ENCODE data around the gene TEX2. TPM values are rescaled to one million over a fixed set of nuclear protein-coding genes. Genes with fewer than 3 reads are reported as not detected.

The TEX2 gene
- total and polyA plus RNA-seq, 2 of the 13 experiments (the other 11 are each of a cell fraction or from before 2014, with no cell fraction given) = 21.4 to 37.7 TPM

DNA sequence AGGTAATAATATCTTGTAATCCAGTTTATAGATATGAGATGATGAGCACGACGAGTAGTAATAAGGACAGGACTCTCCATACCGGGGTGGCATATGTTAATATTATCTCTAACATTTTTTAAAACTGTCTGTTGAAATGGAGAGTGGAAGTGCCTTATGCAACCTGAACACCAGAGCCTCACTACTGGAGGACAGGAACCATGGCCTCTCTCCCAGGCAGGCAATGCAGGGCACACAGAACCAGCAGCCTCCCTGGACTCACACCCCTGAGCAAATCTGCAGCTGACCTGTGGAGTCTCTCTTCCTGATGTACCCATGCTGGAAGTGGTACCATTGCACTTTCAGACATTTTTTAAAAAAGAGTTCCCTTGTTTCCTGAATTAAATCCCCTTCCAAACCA lies 78.0 kb downstream of the TEX2 start:
- no peaks in the 10 kb centered on the region for H4K20me1 ChIP-seq (ENCODE audit: insufficient read depth, low read length)
- H3K4me2 ChIP-seq (ENCODE audit: low read depth, low read length) = no peak overlapping the region
- no peaks in the 10 kb centered on the region for H3K79me2 ChIP-seq (ENCODE audit: insufficient read depth, low read length)
- POLR2A ChIA-PET = interaction anchor here (1.1 kb wide), 1 partner anchor 35 kb away, joined by 3 read pairs; no protein-coding TSS in a partner anchor
- TF ChIP-seq ZNF770 (CRISPR knock-in tag; IDR thresholded peaks at IDR 0.05) (peak; percentile 57; the same call in 1 of the 2 replicates), ZNF10 (CRISPR knock-in tag; IDR thresholded peaks at IDR 0.05; ENCODE audit: borderline replicate concordance, low read depth) (no peak)
- BruUV-seq (replicated peaks) = no TSS peak
- no peaks in the 10 kb centered on the region for H3K27me3 ChIP-seq (ENCODE audit: control insufficient read depth in 1 of 2, insufficient read depth in 2 of 2, low read length in 2 of 2)
- H3K9ac ChIP-seq (ENCODE audit: insufficient read depth, low read depth, low read length) = no peak overlapping the region
- FAIRE-seq (no peak), ATAC-seq (no peak), DNase-seq (ENCODE audit: low spot score) (no peak)
- peaks cover 40% of the 10 kb centered on the region for H3K4me1 ChIP-seq (ENCODE audit: insufficient read depth, low read length)
- H3K36me3 ChIP-seq (replicated peaks in 1 of 2; ENCODE audit: control insufficient read depth in 1 of 2, insufficient read depth in 2 of 2, low read length in 2 of 2) = 0 out of 5 replicates have a peak, but pooled peaks cover 0 to 2% of the 10 kb centered on the region in 2 experiments
- no peaks in the 10 kb centered on the region for H3K9me3 ChIP-seq (ENCODE audit: low read length)
- no peak overlapping the region for H3K4me3 ChIP-seq (replicated peaks in 1 of 3; ENCODE audit: insufficient read depth in 1 of 3, low read depth in 2 of 3, low read length in 3 of 3)
- peak overlapping the region; percentile 33 for H3K27ac ChIP-seq (ENCODE audit: extremely low read length, insufficient read depth, low read length)
- H2AFZ ChIP-seq (ENCODE audit: low read length) = no peak overlapping the region
- intact Hi-C loops (cut with micrococcal nuclease; ENCODE audit: unreplicated experiment) = no loop called here
- CTCF ChIA-PET (ENCODE audit: low intra/inter-chr PET ratio, low total read pairs) = no interaction called here
- in situ Hi-C loops (cut with HindIII; ENCODE audit: extremely low pct_ligation_motif_present, low pct_unique_long_range_greater_than_20kb) = no loop called here
- WGBS (ENCODE audit: low lambda C conversion rate) = 96% methylated on average over 3 of the region's 3 CpGs

- Histone ChIP-seq H3K36me3 (replicated peaks in 1 of 2; ENCODE audit: control insufficient read depth in 1 of 2, insufficient read depth in 2 of 2, low read length in 2 of 2) (0 out of 5 replicates have a peak, but pooled peaks cover 0 to 2% of the 10 kb centered on the region in 2 experiments), H3K27me3 (ENCODE audit: control insufficient read depth in 1 of 2, insufficient read depth in 2 of 2, low read length in 2 of 2) (no peaks in the 10 kb centered on the region), H3K4me2 (ENCODE audit: low read depth, low read length) (no peak overlapping the region), H3K4me1 (ENCODE audit: insufficient read depth, low read length) (peaks cover 49% of the 10 kb centered on the region), H3K9ac (ENCODE audit: insufficient read depth, low read depth, low read length) (no peak overlapping the region), H3K79me2 (ENCODE audit: insufficient read depth, low read length) (no peaks in the 10 kb centered on the region), H3K27ac (ENCODE audit: extremely low read length, insufficient read depth, low read length) (no peak overlapping the region), H3K4me3 (replicated peaks in 1 of 3; ENCODE audit: insufficient read depth in 1 of 3, low read depth in 2 of 3, low read length in 3 of 3) (no peak overlapping the region), H3K9me3 (ENCODE audit: low read length) (no peaks in the 10 kb centered on the region), H4K20me1 (ENCODE audit: insufficient read depth, low read length) (no peaks in the 10 kb centered on the region), H2AFZ (ENCODE audit: low read length) (no peak overlapping the region)
- intact Hi-C loops (cut with micrococcal nuclease; ENCODE audit: unreplicated experiment) (no loop called here), in situ Hi-C loops (cut with HindIII; ENCODE audit: extremely low pct_ligation_motif_present, low pct_unique_long_range_greater_than_20kb) (loop anchor here (5.0 kb wide), 1 partner anchor 37 kb away; no protein-coding TSS in a partner anchor)
- peak; percentile 21 for FAIRE-seq
- no peak for ATAC-seq
- TF ChIP-seq TERF1 (CRISPR knock-in tag; IDR thresholded peaks at IDR 0.05) (no peak), ZNF660 (CRISPR knock-in tag; IDR thresholded peaks at IDR 0.05; ENCODE audit: borderline replicate concordance, low read depth) (no peak), MED1 (CRISPR knock-in tag; IDR thresholded peaks at IDR 0.05) (no peak), ZNF275 (CRISPR knock-in tag; IDR thresholded peaks at IDR 0.05; ENCODE audit: borderline replicate concordance) (no peak), POLR2G (IDR thresholded peaks at IDR 0.05; ENCODE audit: low read depth, low read length) (no peak), FUBP1 (CRISPR knock-in tag; IDR thresholded peaks at IDR 0.05; ENCODE audit: borderline replicate concordance) (no peak), ZNF569 (CRISPR knock-in tag; IDR thresholded peaks at IDR 0.05; ENCODE audit: borderline replicate concordance) (no peak), SOX5 (CRISPR knock-in tag; IDR thresholded peaks at IDR 0.05; ENCODE audit: borderline replicate concordance) (no peak), SP4 (CRISPR knock-in tag; IDR thresholded peaks at IDR 0.05) (no peak), SSRP1 (CRISPR knock-in tag; IDR thresholded peaks at IDR 0.05) (no peak)
- ChIA-PET POLR2A (interaction anchor here (0.6 to 1.2 kb wide), 2 partner anchors 28 to 395 kb away, joined by 3 to 4 read pairs; no protein-coding TSS in a partner anchor), CTCF (ENCODE audit: low intra/inter-chr PET ratio, low total read pairs) (no interaction called here)
- DNase-seq (ENCODE audit: low spot score) = no peak
- no TSS peak for BruUV-seq (replicated peaks)
- 96% methylated on average over 4 of the region's 4 CpGs for WGBS (ENCODE audit: low lambda C conversion rate)
Observed at GRCh38 chr17:64183815-64184214, 79.2 kb downstream of the TEX2 start.

Measured in HepG2 (cell line).